GM18505 (cell line): ENCODE results near the gene ROBO2.
"Not testable (repeated sequence)": the region's sequence is repeated elsewhere in the genome, so short reads cannot be mapped to it uniquely, and the experiment has no call there.

ENCODE experiments used
- ATAC-seq: cut with Tn5 transposase; IDR thresholded peaks from one replicate; pipeline ENCODE4 v1.9.1; 2021; ENCODE audit not compliant: unreplicated experiment
- POLR2A ChIP-seq: IDR thresholded peaks from 4 replicates; pipeline ENCODE4 v1.6.1; 2011; ENCODE audit warnings: borderline replicate concordance; ENCODE audit not compliant: insufficient read depth, insufficient read length; ENCODE audit errors: extremely low read depth

ROBO2 gene

GRCh38 chr3:77354958-77355357, 315.1 kb downstream of the ROBO2 start:
- TF ChIP-seq POLR2A: no peak
- no peak for ATAC-seq

DNA sequence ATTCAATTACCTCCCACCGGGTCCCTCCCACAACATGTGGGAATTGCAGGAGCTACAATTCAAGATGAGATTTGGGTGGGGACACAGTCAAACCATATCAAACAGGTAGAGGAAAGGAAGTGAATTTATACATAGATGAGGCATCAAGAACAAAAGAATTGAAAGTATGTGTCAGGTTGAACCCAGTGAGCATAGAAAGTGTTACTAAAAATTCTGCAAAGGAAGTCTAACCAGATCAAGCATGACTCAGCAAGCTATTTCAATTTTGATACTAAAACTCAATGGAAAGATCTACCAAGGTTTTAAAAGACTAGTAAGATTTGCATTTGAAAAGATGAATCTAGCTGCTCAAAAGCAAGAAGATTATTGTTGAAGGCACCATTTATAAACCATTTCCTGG, 323.0 kb downstream of the ROBO2 start:
- TF ChIP-seq POLR2A: no peak
- ATAC-seq: no peak

- no peak for ATAC-seq
- no peak for TF ChIP-seq POLR2A
These were observed 325.3 kb downstream of the ROBO2 start for GRCh38 chr3:77365152-77365551.

GRCh38 chr3:77370413-77370812, 330.5 kb downstream of the ROBO2 start:
- ATAC-seq: no peak
- TF ChIP-seq POLR2A: no peak

DNA sequence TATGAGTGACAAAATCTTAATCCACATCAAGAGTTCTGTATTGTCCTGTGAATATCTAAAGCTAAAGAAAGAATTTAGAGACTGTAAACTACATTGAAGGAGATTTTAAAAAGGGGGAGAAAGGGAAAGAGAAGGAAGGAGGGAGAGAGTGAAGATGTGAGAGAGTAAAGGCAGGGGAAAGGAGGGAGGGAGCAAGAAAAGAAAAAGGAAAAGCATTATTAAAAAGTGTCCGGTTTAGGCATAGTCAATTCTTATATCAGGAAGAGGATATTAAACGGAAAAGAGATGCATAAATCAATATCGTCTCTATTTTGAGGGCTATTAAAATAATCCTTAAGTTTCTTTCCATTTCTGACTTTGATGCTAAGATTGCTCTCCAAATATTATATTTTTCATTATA, 332.1 kb downstream of the ROBO2 start:
- no peak for TF ChIP-seq POLR2A
- ATAC-seq: no peak

GRCh38 chr3:77372634-77373346, 332.9 kb downstream of the ROBO2 start:
- no peak for TF ChIP-seq POLR2A
- ATAC-seq: no peak

DNA sequence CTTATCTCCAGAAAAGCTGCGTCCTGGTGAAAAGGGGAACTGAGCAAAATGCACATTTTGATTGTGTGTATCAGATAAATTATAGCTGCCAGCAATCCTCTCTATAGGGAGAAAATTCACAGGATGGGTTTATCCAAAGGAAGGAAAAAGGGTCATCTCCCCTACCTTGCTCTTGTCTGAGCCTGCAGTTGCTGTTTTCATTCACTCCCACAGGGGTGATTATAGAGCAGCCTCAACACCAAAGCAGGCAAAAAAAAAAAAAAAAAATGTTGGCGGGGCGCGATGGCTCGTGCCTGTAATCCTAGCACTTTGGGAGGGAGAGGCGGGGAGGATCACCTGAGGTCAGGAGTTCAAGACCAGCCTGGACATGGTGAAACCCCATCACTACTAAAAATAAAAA, 333.7 kb downstream of the ROBO2 start:
- no peak for ATAC-seq
- no peak for TF ChIP-seq POLR2A

GRCh38 chr3:77376511-77376910, 336.6 kb downstream of the ROBO2 start:
- no peak for TF ChIP-seq POLR2A
- no peak for ATAC-seq

GRCh38 chr3:77377717-77378116, 337.8 kb downstream of the ROBO2 start:
- no peak for TF ChIP-seq POLR2A
- ATAC-seq: no peak

GRCh38 chr3:77380136-77380535, 340.2 kb downstream of the ROBO2 start:
- no peak for TF ChIP-seq POLR2A
- ATAC-seq: no peak

GRCh38 chr3:77381431-77381830, 341.5 kb downstream of the ROBO2 start:
- ATAC-seq: no peak

GRCh38 chr3:77392181-77392580, 352.3 kb downstream of the ROBO2 start:
- no peak for TF ChIP-seq POLR2A

More at GRCh38 chr3:77381431-77381830, 341.5 kb downstream of the ROBO2 start:
- no peak for TF ChIP-seq POLR2A

DNA sequence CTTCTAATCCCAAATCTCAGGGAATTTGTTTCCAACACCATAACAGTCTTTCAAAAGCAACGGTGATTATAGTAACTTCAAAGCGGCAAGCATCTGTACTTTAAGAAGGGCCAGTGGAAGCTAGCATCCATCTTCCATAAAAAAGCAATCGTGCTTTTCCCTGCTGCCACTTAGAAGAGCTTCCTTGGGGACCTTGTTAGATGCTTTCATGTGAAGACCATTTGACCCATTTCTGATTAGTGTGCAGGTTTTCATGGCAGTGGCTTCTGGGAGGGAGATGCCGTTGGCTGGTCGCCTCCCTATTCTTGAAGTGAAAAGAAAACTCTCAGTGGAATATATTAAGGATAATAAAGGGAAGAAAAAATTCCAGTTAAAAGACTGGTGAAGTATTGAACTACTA, 354.1 kb downstream of the ROBO2 start:
- no peak for TF ChIP-seq POLR2A
- no peak for ATAC-seq

More at GRCh38 chr3:77392181-77392580, 352.3 kb downstream of the ROBO2 start:
- no peak for ATAC-seq

GRCh38 chr3:77404871-77405270, 365.0 kb downstream of the ROBO2 start:
- no peak for TF ChIP-seq POLR2A
- no peak for ATAC-seq

DNA sequence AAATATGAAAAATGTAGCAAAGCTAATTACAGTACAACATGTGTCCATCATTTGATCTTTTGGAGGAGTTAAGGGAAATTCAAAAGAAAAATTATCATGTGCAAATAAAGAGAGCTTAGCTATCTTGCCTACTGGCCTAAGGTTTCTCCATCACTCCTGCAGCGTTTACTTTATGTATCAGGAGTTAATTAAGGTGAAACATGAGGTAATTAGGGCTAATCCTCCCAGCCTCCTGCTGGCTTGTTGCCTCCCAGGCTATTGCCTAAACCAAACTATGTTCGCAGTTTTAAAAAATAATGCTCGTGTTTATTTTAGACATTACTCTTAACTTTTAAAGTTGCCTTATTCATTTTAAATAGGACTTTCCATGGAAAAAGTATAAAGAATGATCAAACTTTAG, 367.5 kb downstream of the ROBO2 start:
- no peak for ATAC-seq
- no peak for TF ChIP-seq POLR2A

DNA sequence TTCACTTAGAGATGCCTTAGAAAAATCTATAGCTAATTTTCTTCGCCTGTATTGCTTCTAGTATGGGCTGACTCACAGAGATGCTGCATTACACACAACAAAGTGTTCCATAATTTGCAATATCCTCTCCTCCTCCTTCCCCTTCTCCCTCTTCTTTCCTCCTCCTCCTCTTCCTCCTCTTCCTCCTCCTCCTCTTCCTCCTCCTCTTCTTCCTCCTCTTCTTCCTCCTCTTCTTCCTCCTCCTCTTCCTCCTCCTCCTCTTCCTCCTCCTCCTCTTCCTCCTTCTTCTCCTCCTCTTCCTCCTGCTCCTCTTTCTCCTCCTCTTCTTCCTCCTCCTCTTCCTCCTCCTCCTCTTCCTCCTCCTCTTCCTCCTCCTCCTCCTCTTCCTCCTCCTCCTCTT, 370.4 kb downstream of the ROBO2 start:
- ATAC-seq: not testable (repeated sequence)
